Suprapubic skin (tissue), 4 donors: ENCODE measurements around the gene ABCG4. TPM values are rescaled to one million over a fixed set of nuclear protein-coding genes. Genes with fewer than 3 reads are reported as not detected.
A peak's percentile ranks its signal among the peaks of the same experiment; 100 is the strongest.
"Not testable (repeated sequence)": the region's sequence is repeated elsewhere in the genome, so short reads cannot be mapped to it uniquely, and the experiment has no call there.

ENCODE experiments used
- DNase-seq, 2 donors: peaks; one replicate each; pipeline ENCODE4 v3.0.0-alpha.2; 2019; ENCODE audit warnings: low spot score in 2 of 2
- H3K27ac ChIP-seq: fragments of 200-600 bp; sonication (generic); one replicate; pipeline ENCODE4 v1.5.1; 2019
- H3K27me3 ChIP-seq: fragments of 200-600 bp; sonication (generic); one replicate; pipeline ENCODE4 v1.5.1; 2019
- H3K36me3 ChIP-seq: fragments of 200-600 bp; sonication (generic); one replicate; pipeline ENCODE4 v1.5.1; 2019
- H3K4me1 ChIP-seq: fragments of 200-600 bp; sonication (generic); one replicate; pipeline ENCODE4 v1.5.1; 2019
- H3K4me3 ChIP-seq: fragments of 200-600 bp; sonication (generic); one replicate; pipeline ENCODE4 v1.5.1; 2019; ENCODE audit warnings: mild to moderate bottlenecking
- H3K9me3 ChIP-seq: fragments of 200-600 bp; sonication (generic); one replicate; pipeline ENCODE4 v1.5.1; 2019
- EP300 ChIP-seq: sonication (generic); formaldehyde crosslinking; IDR thresholded peaks from one replicate; pipeline ENCODE4 v1.6.1; 2017; ENCODE audit warnings: antibody characterized with exemption
- POLR2A ChIP-seq, 2 donors: fragments of 450-650 bp; IDR thresholded peaks; one replicate each; pipeline ENCODE4 v1.6.1; 2017; ENCODE audit warnings: antibody characterized with exemption in 2 of 2, mild to moderate bottlenecking in 2 of 2, moderate library complexity in 2 of 2
- POLR2AphosphoS5 ChIP-seq, 3 donors: sonication (generic); formaldehyde crosslinking; IDR thresholded peaks; one replicate each; pipeline ENCODE4 v1.6.1; 2017; ENCODE audit warnings: antibody characterized with exemption in 3 of 3
- WGBS: methylation state at CpG from one replicate; pipeline ENCODE4 v1.1.5; 2018; 5-methylcytosine and 5-hydroxymethylcytosine counted together
- total RNA-seq, 4 donors: library from RNA; depleted of rRNA; stranded (reverse); fragments of >200 nt; gene quantifications; one replicate each; pipeline ENCODE4 v1.1.0, GENCODE V29; 2016
- TF ChIP-seq, protein P1 (sequence below), 2 donors: fragments of 200-600 bp in 1 of 2; fragments of 450-650 bp in 1 of 2; sonication (generic) in 1 of 2; IDR thresholded peaks; one replicate each; pipeline ENCODE4 v1.5.1; 2016 to 2019; ENCODE audit warnings: antibody characterized with exemption in 2 of 2, mild to moderate bottlenecking in 1 of 2, moderate library complexity in 1 of 2

Gene ABCG4
- total RNA-seq, 4 donors from 2014 or later: 0.26 to 1.6 (median 0.73) TPM

DNA sequence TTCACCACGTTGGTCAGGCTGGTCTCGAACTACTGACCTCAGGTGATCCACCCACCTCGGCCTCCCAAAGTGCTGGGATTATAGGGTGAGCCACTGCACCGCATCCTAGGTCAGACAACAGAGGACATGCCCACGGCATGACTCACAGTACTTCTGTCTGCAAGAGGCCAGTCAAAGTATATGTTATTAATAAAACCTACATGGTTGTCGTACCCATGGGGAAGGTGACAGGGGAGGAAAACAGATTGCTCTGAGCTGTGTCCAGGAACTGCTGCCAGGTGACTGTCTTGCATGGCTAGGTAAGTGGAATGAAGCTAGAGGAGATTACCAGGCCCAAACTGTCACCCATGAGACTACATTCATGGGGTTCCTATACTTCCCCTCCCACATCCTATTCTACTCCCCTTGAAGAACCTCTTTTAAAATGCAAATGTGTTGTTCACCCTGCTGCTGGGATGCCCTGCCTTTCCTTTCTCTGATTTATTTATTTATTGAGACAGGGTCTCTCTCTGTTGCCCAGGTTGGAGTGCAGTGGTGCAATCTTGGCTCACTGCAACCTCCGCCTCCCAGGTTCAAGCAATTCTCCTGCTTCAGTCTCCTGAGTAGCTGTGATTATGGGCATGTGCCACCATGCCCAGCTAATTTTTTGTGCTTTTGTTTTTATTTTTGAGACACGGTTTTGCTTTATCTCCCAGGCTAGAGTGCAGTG, 17.7 kb downstream of the ABCG4 start:
- TF ChIP-seq EP300 (no peak), POLR2A (IDR thresholded peaks at IDR 0.05) (no peak), POLR2AphosphoS5 (IDR thresholded peaks at IDR 0.05) (no peak)
- TF ChIP-seq, protein P1, sequence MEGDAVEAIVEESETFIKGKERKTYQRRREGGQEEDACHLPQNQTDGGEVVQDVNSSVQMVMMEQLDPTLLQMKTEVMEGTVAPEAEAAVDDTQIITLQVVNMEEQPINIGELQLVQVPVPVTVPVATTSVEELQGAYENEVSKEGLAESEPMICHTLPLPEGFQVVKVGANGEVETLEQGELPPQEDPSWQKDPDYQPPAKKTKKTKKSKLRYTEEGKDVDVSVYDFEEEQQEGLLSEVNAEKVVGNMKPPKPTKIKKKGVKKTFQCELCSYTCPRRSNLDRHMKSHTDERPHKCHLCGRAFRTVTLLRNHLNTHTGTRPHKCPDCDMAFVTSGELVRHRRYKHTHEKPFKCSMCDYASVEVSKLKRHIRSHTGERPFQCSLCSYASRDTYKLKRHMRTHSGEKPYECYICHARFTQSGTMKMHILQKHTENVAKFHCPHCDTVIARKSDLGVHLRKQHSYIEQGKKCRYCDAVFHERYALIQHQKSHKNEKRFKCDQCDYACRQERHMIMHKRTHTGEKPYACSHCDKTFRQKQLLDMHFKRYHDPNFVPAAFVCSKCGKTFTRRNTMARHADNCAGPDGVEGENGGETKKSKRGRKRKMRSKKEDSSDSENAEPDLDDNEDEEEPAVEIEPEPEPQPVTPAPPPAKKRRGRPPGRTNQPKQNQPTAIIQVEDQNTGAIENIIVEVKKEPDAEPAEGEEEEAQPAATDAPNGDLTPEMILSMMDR (IDR thresholded peaks at IDR 0.05): no peak
- WGBS: 54% methylated on average over 8 of the region's 8 CpGs
- no peak overlapping the region for H3K4me3 ChIP-seq
- no peaks in the 10 kb centered on the region for H3K27me3 ChIP-seq
- no peaks in the 10 kb centered on the region for H3K36me3 ChIP-seq
- peaks cover 31% of the 10 kb centered on the region for H3K4me1 ChIP-seq
- no peaks in the 10 kb centered on the region for H3K9me3 ChIP-seq
- no peak overlapping the region for H3K27ac ChIP-seq
- DNase-seq: no peak

DNA sequence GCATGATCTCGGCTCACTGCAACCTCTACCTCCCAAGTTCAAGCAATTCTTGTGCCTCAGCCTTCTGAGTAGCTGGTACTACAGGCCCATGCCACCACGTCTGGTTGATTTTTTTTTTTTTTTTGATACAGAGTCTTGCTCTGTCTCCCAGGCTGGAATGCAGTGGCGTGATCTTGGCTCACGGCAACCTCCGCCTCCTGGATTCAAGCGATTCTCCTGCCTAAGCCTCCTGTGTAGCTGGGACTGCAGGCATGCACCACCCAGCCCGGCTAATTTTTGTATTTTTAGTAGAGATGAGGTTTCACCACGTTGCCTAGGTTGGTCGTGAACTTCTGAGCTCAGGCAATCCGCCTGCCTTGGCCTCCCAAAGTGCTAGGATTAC, 18.2 kb downstream of the ABCG4 start:
- peaks cover 31% of the 10 kb centered on the region for H3K4me1 ChIP-seq
- not testable (repeated sequence) for H3K4me3 ChIP-seq, DNase-seq, H3K36me3 ChIP-seq, H3K27me3 ChIP-seq, H3K9me3 ChIP-seq, H3K27ac ChIP-seq
- WGBS: 55% methylated on average over 10 of the region's 10 CpGs

DNA sequence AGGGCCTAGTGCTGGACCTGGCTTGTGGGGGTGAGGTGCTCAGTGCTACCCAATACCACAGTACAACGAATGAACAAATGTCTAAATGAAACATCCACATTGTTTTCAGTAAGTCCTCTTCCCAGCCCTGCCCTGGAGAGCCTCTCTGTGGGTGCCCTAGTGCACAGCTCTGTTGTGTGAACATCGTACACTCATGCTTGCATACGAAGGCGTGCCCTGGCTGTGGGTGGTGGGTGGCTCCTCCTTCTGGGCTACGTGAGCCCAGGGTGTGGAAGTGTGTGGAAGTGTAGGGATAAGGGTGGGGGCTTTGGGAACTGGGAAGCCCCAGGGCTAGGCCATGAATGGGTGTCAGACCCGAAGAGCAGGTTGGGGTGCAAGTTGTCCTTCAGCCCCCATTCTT, 19.1 kb downstream of the ABCG4 start:
- H3K4me3 ChIP-seq: peak overlapping the region; percentile 89

DNA sequence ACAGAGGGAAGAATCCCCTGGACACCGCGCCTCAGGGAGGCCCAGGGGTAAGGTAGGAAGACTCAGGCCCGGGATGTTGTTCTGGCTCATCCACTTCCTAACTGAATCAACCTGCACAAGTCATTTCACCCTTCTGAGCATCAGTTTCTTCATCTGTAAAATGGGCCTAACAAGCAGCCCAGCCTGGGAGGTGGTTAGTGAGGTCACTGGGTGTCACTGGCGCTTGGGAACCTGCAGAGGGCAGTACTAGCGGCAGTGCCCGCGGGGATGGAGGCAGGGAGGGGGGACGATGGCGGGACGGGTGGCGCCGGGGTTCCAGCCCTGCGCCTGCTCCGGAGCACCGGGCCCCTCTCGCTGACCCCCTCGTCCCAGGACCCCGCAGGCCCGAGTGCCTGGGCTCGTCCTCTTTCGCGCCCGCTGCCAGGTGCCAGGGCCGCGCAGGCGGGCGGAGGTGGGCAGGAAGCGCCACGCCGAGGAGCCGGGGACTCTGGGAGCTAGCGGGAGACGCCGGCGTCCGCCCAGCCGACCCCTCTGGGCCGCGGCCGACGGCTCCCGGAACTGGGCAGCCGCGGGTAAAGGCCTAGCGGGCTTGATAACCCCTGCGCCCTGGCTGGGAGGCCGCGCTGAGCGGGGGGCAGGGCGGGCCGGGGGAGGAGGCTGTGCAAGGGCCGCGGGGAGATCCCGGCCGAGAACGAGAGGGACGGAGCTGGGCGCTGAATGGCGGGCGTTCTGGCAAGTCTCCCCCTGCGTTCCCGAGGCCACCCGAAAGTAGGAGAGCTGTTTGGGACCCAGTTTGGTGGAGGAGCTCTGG, 19.8 kb downstream of the ABCG4 start, which contains the start of gene NLRX1:
NLRX1 (plus strand) TSS at position 255 of the 811 bp plus-strand sequence. CDS start 2,679 bp downstream, outside the sequence.
- Histone ChIP-seq H3K4me3 (peak within 1 kb of the TSS; percentile 89), H3K4me1 (peaks cover 31% of the 10 kb centered on the region), H3K27me3 (no peaks in the 10 kb centered on the region), H3K27ac (peak within 1 kb of the TSS; percentile 95), H3K36me3 (peaks cover 10% of the 10 kb centered on the region), H3K9me3 (no peaks in the 10 kb centered on the region)
- TF ChIP-seq POLR2A (IDR thresholded peaks at IDR 0.05) (peak in 1 of 2 donors; percentile 51), EP300 (no peak), POLR2AphosphoS5 (IDR thresholded peaks at IDR 0.05) (peak in 1 of 3 donors; percentile 77)
- TF ChIP-seq, protein P1 (IDR thresholded peaks at IDR 0.05): peak; percentile 55 to 94
- peak; percentile 91 to 92 for DNase-seq
- 9% methylated on average over 15 of the region's 63 CpGs for WGBS

More for the DNA sequence above, 19.1 kb downstream of the ABCG4 start:
- no peak for TF ChIP-seq EP300
- no peak for TF ChIP-seq POLR2AphosphoS5 (IDR thresholded peaks at IDR 0.05)
- TF ChIP-seq, protein P1 (IDR thresholded peaks at IDR 0.05): no peak
- no peak for TF ChIP-seq POLR2A (IDR thresholded peaks at IDR 0.05)
- no peak for DNase-seq
- Histone ChIP-seq H3K36me3 (peaks cover 5% of the 10 kb centered on the region), H3K27me3 (no peaks in the 10 kb centered on the region), H3K4me1 (peaks cover 31% of the 10 kb centered on the region), H3K27ac (peak overlapping the region; percentile 95), H3K9me3 (no peaks in the 10 kb centered on the region)
- WGBS: 29% methylated on average over 6 of the region's 6 CpGs

DNA sequence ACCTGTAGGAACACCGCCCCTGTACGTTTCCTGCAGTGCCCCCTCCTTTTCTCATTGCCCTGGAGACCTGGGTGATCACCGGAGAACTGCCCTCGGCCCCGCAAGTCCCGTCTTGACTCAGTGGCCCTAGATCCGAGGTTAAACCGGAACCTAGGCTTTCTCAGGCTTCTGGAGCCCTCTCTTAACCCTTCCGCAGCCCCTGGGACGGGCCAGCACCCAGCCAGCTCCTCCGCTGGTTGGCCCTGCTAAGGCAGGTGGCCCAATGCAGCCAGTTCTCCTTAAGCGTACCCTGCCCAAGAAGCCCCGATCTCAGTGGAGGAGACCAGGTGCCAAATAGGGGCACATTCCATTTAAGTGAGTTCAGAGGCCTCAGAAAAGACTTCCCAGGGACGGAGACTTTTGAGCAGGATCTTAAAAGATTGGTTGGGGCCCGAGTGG, 20.4 kb downstream of the ABCG4 start:
- Histone ChIP-seq H3K9me3 (no peaks in the 10 kb centered on the region), H3K27ac (peak overlapping the region; percentile 95), H3K27me3 (no peaks in the 10 kb centered on the region), H3K4me1 (peaks cover 31% of the 10 kb centered on the region), H3K36me3 (peaks cover 16% of the 10 kb centered on the region), H3K4me3 (peak overlapping the region; percentile 89)
- DNase-seq: no peak
- no peak for TF ChIP-seq POLR2AphosphoS5 (IDR thresholded peaks at IDR 0.05)
- no peak for TF ChIP-seq EP300
- TF ChIP-seq, protein P1 (IDR thresholded peaks at IDR 0.05): no peak
- no peak for TF ChIP-seq POLR2A (IDR thresholded peaks at IDR 0.05)
- 27% methylated on average over 3 of the region's 15 CpGs for WGBS
